Measurements from ENCODE around the gene SLC12A7.
"Not testable (repeated sequence)": the region's sequence is repeated elsewhere in the genome, so short reads cannot be mapped to it uniquely, and the experiment has no call there.

Gene SLC12A7

GRCh38 chr5:1140171-1140817, 28.4 kb upstream of the SLC12A7 start:
- peak in 1 of 2 experiments; percentile 33 for DNase-seq

DNA sequence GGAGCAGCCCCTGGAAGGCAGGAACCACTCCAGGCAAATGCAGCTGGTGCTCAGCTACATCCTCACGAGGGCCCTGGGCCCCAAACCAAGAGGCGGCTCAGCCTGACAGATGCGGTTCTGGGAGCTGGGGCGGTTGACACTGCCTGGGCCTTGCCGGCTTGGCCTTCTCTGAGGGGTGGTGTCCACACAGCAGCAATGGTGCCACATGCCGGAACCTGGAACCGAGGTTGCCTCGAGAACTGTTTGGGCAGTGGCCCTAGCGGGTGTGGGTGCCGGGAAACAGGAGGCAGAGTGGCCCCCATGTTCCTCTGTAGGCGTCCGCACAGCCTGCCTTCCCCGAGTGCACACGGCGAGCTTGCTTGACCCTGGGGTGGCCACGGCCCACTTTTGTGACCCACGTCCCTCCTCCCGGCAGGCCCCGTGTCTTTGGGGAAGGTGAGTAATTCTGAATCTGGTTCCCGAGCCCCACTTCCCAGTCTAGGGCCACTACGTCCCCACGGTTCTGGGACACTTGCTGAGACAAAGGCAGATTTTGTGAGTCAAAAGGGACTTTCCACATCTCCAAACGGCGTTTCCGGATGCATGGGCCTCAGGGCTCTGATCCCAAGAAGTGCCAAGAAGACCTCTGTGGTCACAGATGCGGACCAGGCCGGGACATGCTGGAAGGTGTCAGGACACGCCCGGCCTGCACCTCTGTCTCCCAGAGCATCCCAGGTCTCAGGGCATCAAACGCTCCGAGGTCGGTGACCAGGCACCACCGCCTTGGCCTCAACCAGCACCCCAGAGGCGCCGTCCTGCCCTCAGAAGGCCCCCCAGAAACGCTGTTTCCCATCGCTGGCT, 27.7 kb upstream of the SLC12A7 start:
- no peak for DNase-seq

- no peak for DNase-seq
Measured at GRCh38 chr5:1138445-1139245, 26.8 kb upstream of the SLC12A7 start.

DNA sequence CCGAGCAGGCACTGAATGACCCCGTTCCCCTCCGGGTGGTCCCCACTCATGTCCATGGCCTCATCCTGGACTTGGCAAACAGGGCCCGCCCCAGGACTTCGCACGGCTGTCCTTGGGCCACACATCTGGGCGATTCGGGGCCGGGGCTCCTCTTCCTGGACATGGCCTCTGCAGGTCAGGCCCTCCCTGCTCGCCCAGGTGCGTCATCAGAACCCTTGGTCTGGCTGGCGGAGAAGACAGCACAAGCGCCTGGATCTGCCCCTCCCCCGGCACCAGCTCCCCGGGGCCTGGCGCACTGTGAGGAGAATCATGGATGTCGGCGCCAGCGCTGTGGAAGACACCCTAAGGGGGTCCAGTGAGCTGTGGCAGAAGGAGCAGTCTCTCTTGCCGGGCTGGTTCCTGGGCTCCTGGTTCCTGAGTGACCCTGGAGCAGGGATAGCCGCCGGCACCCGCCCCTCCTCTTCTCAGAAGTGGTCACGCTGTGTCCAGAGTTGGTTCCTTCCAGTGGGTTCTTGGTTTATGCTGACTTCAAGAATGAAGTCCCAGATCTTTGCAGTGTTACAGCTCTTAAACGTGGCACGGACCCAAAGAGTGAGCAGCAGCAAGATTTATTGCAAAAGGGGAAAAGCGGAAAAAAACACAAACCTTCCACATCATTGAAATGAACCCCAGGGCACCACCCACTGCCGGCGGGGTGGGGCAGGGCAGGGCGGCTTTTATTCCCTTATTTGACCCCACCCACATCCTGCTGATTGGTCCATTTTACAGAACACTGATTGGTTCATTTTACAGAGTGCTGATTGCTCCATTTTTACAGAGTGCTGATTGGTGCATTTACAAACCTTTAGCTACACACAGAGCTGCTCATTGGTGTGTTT, 25.9 kb upstream of the SLC12A7 start:
- DNase-seq = no peak

DNA sequence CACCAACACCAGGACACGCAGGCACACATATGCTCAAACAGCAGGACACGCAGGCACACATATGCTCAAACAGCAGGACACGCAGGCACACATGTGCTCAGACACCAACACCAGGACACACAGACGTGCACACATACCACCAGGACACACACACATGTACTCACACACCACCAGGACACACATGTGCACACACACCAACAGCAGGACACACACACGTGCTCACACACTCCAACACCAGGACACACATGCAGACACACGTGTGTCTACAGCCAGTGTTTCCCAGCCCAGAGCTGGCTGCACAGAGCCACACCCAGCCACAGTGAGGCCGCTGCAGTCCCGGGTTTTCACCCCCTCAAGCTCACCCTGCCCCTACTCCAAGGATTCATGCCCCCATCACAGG, 25.0 kb upstream of the SLC12A7 start:
- no peak for DNase-seq

DNA sequence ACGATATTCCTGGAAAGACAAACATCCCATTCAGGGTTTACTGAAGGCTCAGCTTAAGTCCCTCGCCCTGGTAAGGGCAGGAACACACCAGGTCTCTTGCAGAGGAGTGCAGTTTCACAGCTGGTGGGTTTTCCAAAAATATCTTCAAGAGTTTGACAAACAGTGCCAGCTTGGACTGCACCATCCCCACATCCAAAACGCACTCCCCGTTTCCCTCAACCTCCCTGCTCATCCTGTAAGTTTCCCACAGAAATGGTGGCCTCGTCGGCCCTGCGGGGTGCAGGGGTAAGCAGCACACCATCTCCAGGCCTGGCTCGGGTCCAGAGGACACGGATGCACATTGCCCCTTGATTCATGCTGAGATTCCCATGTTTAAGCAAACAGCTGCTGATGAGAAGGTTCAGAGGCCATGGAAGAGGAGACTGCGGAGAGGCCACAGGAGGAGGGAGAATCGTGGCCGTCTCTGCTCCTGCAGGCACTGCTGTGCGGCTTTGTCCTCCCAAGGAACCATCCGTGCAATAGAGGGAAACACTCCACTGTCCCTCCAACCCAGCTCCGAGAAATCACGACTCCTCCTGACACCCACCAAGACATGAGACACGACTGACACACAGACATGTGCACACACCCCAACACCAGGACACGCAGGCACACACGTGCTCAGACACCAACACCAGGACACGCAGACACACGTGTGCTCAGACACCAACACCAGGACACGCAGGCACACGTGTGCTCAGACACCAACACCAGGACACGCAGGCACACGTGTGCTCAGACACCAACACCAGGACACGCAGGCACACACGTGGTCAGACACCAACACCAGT, 24.0 kb upstream of the SLC12A7 start:
- no peak for DNase-seq

- no peak for DNase-seq
Measured at GRCh38 chr5:1134478-1134877, 22.6 kb upstream of the SLC12A7 start.

DNA sequence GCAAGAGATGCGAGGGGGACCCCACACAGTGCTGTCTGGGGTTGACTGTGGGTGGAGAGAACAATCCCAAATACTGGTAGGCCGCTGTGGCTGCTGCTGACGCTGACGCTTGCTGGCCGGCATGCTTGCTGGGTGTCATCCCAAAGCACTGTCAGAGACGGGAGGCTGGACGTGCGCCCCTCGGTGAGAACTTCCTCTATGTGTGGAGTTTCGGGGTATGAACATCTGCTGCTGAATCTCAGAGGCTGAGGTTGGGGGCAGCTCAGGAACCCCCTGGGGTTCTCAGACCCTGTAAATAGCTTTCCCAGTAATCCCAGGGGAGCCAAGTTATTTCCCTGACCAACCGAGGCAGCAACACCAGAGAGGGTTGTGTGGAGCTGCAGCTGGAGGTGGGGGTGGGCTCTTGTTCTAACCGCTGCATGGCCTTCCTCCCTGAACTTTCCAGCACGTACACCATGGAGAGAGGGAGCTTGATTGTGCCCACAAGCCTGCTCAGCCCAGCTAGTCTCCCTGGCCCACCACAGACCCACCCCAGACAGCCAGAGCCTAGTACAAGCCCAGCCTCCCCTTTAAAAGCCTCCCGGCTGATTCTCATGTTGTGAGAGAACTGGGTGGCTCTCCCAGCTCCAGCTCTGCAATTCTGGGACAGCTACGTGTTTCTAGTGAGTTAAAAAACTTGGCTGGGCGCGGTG, 21.8 kb upstream of the SLC12A7 start:
- no peak for DNase-seq

- no peak for DNase-seq
Measured at GRCh38 chr5:1133108-1133507, 21.2 kb upstream of the SLC12A7 start.

- DNase-seq = no peak
Measured at GRCh38 chr5:1132570-1132969, 20.7 kb upstream of the SLC12A7 start.

- DNase-seq = no peak
Measured at GRCh38 chr5:1131726-1132125, 19.9 kb upstream of the SLC12A7 start.

- no peak for DNase-seq
Measured at GRCh38 chr5:1131191-1131621, 19.3 kb upstream of the SLC12A7 start.

- DNase-seq = no peak
Measured at GRCh38 chr5:1130218-1130946, 18.5 kb upstream of the SLC12A7 start.

DNA sequence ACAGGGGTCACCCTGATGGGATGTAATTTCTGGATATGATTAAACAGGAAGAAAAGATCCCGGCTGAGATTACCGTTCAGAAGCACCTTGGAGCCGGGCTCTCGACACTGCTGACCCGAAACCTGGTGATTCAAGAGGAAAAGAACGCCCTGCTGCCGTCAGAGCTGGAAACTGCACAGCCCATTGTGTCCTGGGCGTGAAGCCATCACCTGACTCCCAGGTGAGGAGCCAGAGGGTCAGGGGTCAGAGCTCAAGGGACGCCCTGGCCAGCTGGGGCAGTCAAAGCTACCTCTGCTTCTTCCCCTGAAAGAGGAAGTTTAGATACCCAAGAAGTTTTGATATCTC, 17.8 kb upstream of the SLC12A7 start:
- no peak for DNase-seq

- DNase-seq = no peak
Measured at GRCh38 chr5:1128977-1129710, 17.3 kb upstream of the SLC12A7 start.

- no peak for DNase-seq
Measured at GRCh38 chr5:1127959-1128785, 16.3 kb upstream of the SLC12A7 start.

DNA sequence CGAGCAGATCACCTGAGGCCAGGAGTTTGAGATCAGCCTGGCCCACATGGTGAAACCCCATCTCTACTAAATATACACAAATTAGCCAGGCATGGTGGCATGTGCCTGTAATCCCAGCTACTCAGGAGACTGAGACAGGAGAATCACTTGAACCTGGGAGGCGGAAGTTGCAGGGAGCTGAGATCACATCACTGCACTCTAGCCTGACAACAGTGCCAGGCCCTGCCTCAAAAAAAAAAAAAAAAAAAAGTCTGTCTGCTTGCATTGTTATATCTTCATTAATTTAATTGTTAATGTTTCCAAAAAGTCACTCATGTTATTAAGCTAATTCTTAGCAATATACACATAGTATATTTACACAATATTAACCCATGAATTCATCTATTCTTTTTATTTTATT, 13.8 kb upstream of the SLC12A7 start:
- not testable (repeated sequence) for DNase-seq

DNA sequence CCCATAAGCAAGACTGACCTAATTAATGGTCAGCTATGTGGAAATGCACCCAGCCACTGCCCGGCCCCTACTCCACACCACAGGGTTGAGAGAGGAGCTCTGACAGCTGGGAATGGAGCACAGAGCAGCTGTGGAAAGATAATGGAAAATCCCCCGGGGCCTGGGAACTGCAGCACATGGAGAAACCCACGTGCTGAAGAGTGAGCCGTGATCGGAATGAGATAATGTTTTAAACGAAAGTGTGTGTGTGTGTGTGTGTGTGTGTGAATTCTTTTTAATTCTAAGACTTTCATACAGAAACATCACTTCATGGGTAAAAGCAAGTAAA, 13.1 kb upstream of the SLC12A7 start:
- no peak for DNase-seq

Measured in NCI-H1930 (cell line).